Gastroesophageal sphincter (tissue), 3 donors: ENCODE measurements around the gene RNASE8.

Source experiments
- EP300 ChIP-seq: sonication (generic); formaldehyde crosslinking; IDR thresholded peaks from one replicate; pipeline ENCODE4 v1.6.1; 2017; ENCODE audit warnings: antibody characterized with exemption, mild to moderate bottlenecking
- POLR2A ChIP-seq, 2 donors: fragments of 450-650 bp; IDR thresholded peaks; one replicate each; pipeline ENCODE4 v1.6.1; 2017; ENCODE audit warnings: antibody characterized with exemption in 2 of 2, mild to moderate bottlenecking in 2 of 2, moderate library complexity in 1 of 2
- POLR2AphosphoS5 ChIP-seq: sonication (generic); formaldehyde crosslinking; IDR thresholded peaks from one replicate; pipeline ENCODE4 v1.6.1; 2017; ENCODE audit warnings: antibody characterized with exemption
- TF ChIP-seq, protein P1 (sequence below), 4 experiments: fragments of 200-600 bp in 2 of 4; fragments of 450-650 bp in 2 of 4; sonication (generic) in 1 of 4; IDR thresholded peaks; one replicate each; pipeline ENCODE4 v1.5.1; 2017 to 2019; ENCODE audit warnings: antibody characterized with exemption in 4 of 4, mild to moderate bottlenecking in 2 of 4, moderate library complexity in 2 of 4

DNA sequence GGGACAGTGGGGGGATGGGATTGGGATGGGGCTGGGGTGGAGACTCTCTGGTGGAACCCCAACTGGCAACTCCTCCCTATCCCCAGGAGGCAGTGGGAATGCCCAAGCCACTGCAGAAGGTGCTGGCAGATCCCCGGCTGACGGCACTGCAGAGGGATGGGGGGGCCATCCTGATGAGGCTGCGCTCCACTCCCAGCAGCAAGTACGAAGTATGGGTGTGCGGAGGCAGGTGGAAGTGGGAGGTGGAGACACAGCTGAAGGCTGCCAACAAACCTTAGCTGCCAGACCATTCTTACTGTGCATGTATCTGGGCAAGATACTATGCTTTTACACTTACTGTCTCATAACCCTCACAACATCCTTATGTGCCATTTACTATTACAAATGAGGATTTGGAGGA, 20.7 kb downstream of the RNASE8 start:
- TF ChIP-seq POLR2AphosphoS5 (no peak), POLR2A (IDR thresholded peaks at IDR 0.05) (no peak), EP300 (no peak)
- TF ChIP-seq, protein P1, sequence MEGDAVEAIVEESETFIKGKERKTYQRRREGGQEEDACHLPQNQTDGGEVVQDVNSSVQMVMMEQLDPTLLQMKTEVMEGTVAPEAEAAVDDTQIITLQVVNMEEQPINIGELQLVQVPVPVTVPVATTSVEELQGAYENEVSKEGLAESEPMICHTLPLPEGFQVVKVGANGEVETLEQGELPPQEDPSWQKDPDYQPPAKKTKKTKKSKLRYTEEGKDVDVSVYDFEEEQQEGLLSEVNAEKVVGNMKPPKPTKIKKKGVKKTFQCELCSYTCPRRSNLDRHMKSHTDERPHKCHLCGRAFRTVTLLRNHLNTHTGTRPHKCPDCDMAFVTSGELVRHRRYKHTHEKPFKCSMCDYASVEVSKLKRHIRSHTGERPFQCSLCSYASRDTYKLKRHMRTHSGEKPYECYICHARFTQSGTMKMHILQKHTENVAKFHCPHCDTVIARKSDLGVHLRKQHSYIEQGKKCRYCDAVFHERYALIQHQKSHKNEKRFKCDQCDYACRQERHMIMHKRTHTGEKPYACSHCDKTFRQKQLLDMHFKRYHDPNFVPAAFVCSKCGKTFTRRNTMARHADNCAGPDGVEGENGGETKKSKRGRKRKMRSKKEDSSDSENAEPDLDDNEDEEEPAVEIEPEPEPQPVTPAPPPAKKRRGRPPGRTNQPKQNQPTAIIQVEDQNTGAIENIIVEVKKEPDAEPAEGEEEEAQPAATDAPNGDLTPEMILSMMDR (IDR thresholded peaks at IDR 0.05) = no peak
